A549 treated with AZD9567 at 1 μM for 4 hours (cell line): Measurements from ENCODE around the gene CCL8. TPM values are rescaled to one million over a fixed set of nuclear protein-coding genes. Genes with fewer than 3 reads are reported as not detected.

Source experiments
- total RNA-seq: library from RNA; stranded (reverse); fragments of 200-300 nt; extraction: Qiagen RNA extraction; gene quantifications from 5 replicates; pipeline ENCODE4 v1.2.3, GENCODE V29; 2022; ENCODE audit not compliant: insufficient read depth

Gene CCL8
- not detected in 5 replicates for total RNA-seq

DNA sequence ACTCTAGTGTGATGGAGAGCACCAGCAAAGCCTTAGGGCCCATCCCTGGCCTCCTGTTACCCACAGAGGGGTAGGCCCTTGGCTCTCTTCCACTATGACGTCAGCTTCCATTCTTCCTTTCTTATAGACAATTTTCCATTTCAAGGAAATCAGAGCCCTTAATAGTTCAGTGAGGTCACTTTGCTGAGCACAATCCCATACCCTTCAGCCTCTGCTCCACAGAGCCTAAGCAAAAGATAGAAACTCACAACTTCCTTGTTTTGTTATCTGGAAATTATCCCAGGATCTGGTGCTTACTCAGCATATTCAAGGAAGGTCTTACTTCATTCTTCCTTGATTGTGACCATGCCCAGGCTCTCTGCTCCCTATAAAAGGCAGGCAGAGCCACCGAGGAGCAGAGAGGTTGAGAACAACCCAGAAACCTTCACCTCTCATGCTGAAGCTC is at the start of gene CCL8:
CCL8 (plus strand) TSS at position 397 of the 445 bp plus-strand sequence. CDS start 67 bp downstream, outside the sequence.

DNA sequence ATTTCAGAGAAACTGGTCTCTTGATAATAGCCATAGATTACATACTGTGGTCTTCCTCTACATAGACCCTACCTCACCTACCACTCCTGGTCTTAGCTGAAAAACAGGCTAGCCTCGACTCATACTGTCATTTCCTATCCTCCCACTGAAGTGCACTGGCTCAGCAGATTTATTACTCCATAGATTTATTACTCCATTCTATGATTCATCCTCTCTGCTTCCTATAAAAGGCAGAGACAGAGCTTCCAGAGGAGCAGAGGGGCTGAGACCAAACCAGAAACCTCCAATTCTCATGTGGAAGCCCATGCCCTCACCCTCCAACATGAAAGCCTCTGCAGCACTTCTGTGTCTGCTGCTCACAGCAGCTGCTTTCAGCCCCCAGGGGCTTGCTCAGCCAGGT is 49.3 kb upstream of the CCL8 start, which contains the start of gene CCL7:
CCL7 (plus strand) TSS at position 253 of the 400 bp plus-strand sequence; CDS start at position 323, 70 bp downstream.

DNA sequence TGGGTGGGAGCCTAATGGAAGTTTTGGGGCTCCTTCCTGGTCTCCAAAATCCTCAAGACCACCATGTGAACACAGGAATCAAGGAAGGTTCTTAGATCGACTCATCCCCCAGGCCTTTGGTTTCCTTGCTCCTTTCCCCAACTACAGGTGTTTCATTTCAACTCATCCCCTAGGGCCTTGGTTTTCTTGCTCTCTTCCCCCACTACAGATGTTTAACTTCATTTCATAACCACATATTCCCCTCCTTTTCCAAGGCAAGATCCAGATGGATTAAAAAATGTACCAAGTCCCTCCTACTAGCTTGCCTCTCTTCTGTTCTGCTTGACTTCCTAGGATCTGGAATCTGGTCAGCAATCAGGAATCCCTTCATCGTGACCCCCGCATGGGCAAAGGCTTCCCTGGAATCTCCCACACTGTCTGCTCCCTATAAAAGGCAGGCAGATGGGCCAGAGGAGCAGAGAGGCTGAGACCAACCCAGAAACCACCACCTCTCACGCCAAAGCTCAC is 33.9 kb upstream of the CCL8 start, which contains the start of gene CCL11:
CCL11 (plus strand) TSS at position 457 of the 507 bp plus-strand sequence. CDS start 67 bp downstream, outside the sequence.

DNA sequence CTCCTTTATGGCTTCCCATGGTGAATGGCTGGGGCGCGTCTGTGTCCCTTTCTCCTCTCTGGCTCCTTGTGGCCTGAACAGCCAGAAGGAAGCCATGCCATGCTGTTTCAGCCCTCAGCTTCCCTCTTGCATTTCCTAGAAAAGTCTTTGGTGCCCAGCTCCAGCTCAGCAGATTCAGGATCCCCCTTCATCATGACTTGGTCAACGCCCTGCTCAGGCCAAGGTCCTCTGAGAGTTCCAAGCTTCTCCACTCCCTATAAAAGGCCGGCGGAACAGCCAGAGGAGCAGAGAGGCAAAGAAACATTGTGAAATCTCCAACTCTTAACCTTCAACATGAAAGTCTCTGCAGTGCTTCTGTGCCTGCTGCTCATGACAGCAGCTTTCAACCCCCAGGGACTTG is 37.0 kb downstream of the CCL8 start, which contains the start of gene CCL13:
CCL13 (plus strand) TSS at position 287 of the 400 bp plus-strand sequence; CDS start at position 334, 47 bp downstream.

DNA sequence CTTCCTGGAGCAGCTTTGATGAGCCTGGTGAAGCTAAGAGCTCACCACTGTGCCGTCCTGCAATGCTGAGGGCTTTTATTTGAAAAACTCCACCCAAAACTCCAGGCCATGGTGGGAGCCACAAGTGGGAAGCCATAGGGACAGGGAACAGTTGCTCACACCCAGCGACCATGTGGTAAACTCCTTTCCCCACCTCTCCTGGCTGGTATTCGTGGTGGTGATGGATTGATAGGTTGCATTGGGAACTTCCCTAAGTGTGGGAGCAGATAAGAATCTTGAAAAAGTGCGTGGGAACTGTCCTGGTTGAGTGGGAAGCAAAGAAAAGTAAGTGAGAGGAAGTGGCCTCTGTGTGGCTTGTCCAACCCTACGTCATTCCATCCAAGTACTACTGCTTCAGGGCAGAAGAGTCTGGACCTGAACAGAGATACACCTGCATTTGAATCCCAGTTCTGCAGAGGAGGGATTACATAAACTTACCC is 44.0 kb downstream of the CCL8 start, which contains the start of gene CCL1:
CCL1 (minus strand) TSS at position 51 of the 479 bp plus-strand sequence. CDS start 72 bp downstream, outside the sequence.

Other genes starting within 250 kb of the CCL8 start
- gene CCL2, start 64.2 kb upstream of the CCL8 start, total RNA-seq = 7.9 to 11.1 TPM (median 10.2 TPM) in 5 replicates
- gene CCL7, start 49.2 kb upstream of the CCL8 start, total RNA-seq = 0.21 to 0.70 TPM (median 0.28 TPM) in 3 of 5 replicates, not detected in the others
- not detected in 5 replicates for gene CCL11, start 33.7 kb upstream of the CCL8 start, total RNA-seq
- not detected in 5 replicates for gene CCL13, start 37.0 kb downstream of the CCL8 start, total RNA-seq
- not detected in 5 replicates for gene CCL1, start 43.8 kb downstream of the CCL8 start, total RNA-seq